HCT116 (cell line): ENCODE data around the gene CRIM1. TPM values are rescaled to one million over a fixed set of nuclear protein-coding genes. Genes with fewer than 3 reads are reported as not detected.

Experiments used
- ATAC-seq: fragments of 200-7000 bp; cut with Tn5 transposase; 2 replicates; pipeline ENCODE4 v1.9.1; 2020; ENCODE audit warnings: mild to moderate bottlenecking, moderate library complexity
- BruUV-seq: library from RNA; stranded (reverse); fragments of 400-500 nt; replicated peaks from 2 replicates; lab custom pipeline; 2021; lab: Mats Ljungman, UMichigan
- CTCF ChIA-PET: fragments of 300-600 bp; sonication (Branson Sonifier 250); formaldehyde crosslinking; loops from one replicate; lab custom pipeline; 2021; ENCODE audit warnings: antibody characterized with exemption; lab: Charles Lee
- POLR2A ChIA-PET: fragments of 300-600, 350-600 bp; sonication (Branson Sonifier 250); formaldehyde crosslinking; loops from one replicate; lab custom pipeline; 2021; ENCODE audit warnings: antibody characterized with exemption; lab: Charles Lee
- RAD21 ChIA-PET, 2 experiments: fragments of 300-600 bp; sonication (Branson Sonifier 250); formaldehyde crosslinking; loops; one replicate each; lab custom pipeline; 2023; ENCODE audit warnings: low total read pairs in 2 of 2; ENCODE audit not compliant: uncharacterized antibody in 2 of 2, unreplicated experiment in 2 of 2, low non-redundant PET in 1 of 2; lab: Charles Lee
- DNase-seq: peaks from one replicate; pipeline ENCODE4 v3.0.0-alpha.2; 2010; ENCODE audit warnings: low read depth, low spot score
- H2AFZ ChIP-seq: fragments of 200-600 bp; shearing (Covaris generic), sonication (generic); 2 replicates; pipeline ENCODE4 v1.6.1; 2017; ENCODE audit warnings: low read depth, mixed run types, mixed read lengths, antibody characterized with exemption, low read length; ENCODE audit not compliant: poor library complexity, severe bottlenecking
- H3K27ac ChIP-seq: 2 replicates; pipeline ENCODE4 v1.5.1; 2012; ENCODE audit warnings: low read depth, low read length
- H3K27me3 ChIP-seq: fragments of 200-600 bp; sonication (generic); 2 replicates; pipeline ENCODE4 v1.6.1; 2016; ENCODE audit warnings: mixed run types, low read length, mixed read lengths; ENCODE audit not compliant: insufficient read depth
- H3K36me3 ChIP-seq, 2 experiments: fragments of 200-500 bp in 1 of 2; fragments of 200-600 bp in 1 of 2; sonication (Bioruptor generic) in 1 of 2; sonication (generic) in 1 of 2; 2 replicates each; pipeline versions ENCODE4 v1.5.1 to v1.6.1; 2014 to 2016; ENCODE audit warnings: low read length in 2 of 2, inconsistent platforms in 1 of 2, mixed read lengths in 1 of 2, mixed run types in 1 of 2; ENCODE audit not compliant: insufficient read depth in 2 of 2, control insufficient read depth in 1 of 2
- H3K4me1 ChIP-seq, 2 experiments: fragments of 200-600 bp in 1 of 2; sonication (generic) in 1 of 2; 2 replicates each; pipeline versions ENCODE4 v1.5.1 to v1.6.1; 2012 to 2017; ENCODE audit warnings: low read length in 2 of 2, inconsistent platforms in 1 of 2, mild to moderate bottlenecking in 1 of 2, mixed read lengths in 1 of 2, mixed run types in 1 of 2, moderate library complexity in 1 of 2; ENCODE audit not compliant: insufficient read depth in 2 of 2, control insufficient read depth in 1 of 2
- H3K4me2 ChIP-seq: fragments of 200-600 bp; sonication (generic); 2 replicates; pipeline ENCODE4 v1.6.1; 2017; ENCODE audit warnings: mixed run types, low read length, mixed read lengths
- H3K4me3 ChIP-seq, 2 experiments: fragments of 200-600 bp in 1 of 2; sonication (generic) in 1 of 2; replicated peaks in 1 of 2; 2 replicates each; pipeline ENCODE4 v1.5.1; 2011 to 2016; ENCODE audit warnings: low read length in 2 of 2, control low read depth in 1 of 2, low read depth in 1 of 2, mild to moderate bottlenecking in 1 of 2, mixed read lengths in 1 of 2, mixed run types in 1 of 2
- H3K79me2 ChIP-seq: fragments of 200-600 bp; sonication (generic); 2 replicates; pipeline ENCODE4 v1.6.1; 2017; ENCODE audit warnings: mild to moderate bottlenecking, mixed run types, low read length, moderate library complexity, mixed read lengths; ENCODE audit not compliant: insufficient read depth
- H3K9ac ChIP-seq: fragments of 200-600 bp; sonication (generic); 2 replicates; pipeline ENCODE4 v1.6.1; 2016; ENCODE audit warnings: low read length, mixed read lengths
- H3K9me2 ChIP-seq: fragments of 200-600 bp; sonication (generic), shearing (Covaris generic); 2 replicates; pipeline ENCODE4 v1.6.1; 2017; ENCODE audit warnings: mixed run types, mild to moderate bottlenecking, moderate library complexity; ENCODE audit not compliant: insufficient read depth
- H3K9me3 ChIP-seq, 2 experiments: fragments of 200-500 bp in 1 of 2; fragments of 200-600 bp in 1 of 2; sonication (Bioruptor generic) in 1 of 2; sonication (generic) in 1 of 2; 2 replicates each; pipeline ENCODE4 v1.6.1; 2014 to 2017; ENCODE audit warnings: low read length in 2 of 2, mixed read lengths in 2 of 2, inconsistent platforms in 1 of 2, low read depth in 1 of 2, mild to moderate bottlenecking in 1 of 2, mixed run types in 1 of 2, moderate library complexity in 1 of 2; ENCODE audit not compliant: control insufficient read depth in 1 of 2, insufficient read depth in 1 of 2
- H4K20me1 ChIP-seq: fragments of 200-600 bp; sonication (generic), shearing (Covaris generic); 2 replicates; pipeline ENCODE4 v1.6.1; 2017; ENCODE audit warnings: mixed run types, mild to moderate bottlenecking, moderate library complexity; ENCODE audit not compliant: insufficient read depth
- ATF3 ChIP-seq: IDR thresholded peaks from 2 replicates; pipeline ENCODE4 v1.6.1; 2012
- CEBPB ChIP-seq: IDR thresholded peaks from 2 replicates; pipeline ENCODE4 v1.6.1; 2012; ENCODE audit warnings: low read depth
- CTCF ChIP-seq, 3 experiments: fragments of 200-600 bp in 1 of 3; sonication (generic) in 1 of 3; IDR thresholded peaks in 2 of 3; conservative IDR thresholded peaks in 1 of 3; 2 replicates each; pipeline ENCODE4 v1.5.1; 2012 to 2017; ENCODE audit warnings: low read depth in 2 of 3, low read length in 2 of 3, antibody characterized with exemption in 1 of 3, borderline replicate concordance in 1 of 3, control low read depth in 1 of 3, mild to moderate bottlenecking in 1 of 3, mixed read lengths in 1 of 3, mixed run types in 1 of 3, moderate library complexity in 1 of 3; ENCODE audit not compliant: insufficient read depth in 1 of 3
- ELF1 ChIP-seq: IDR thresholded peaks from 2 replicates; pipeline ENCODE4 v1.6.1; 2012; ENCODE audit warnings: low read depth, borderline replicate concordance
- EZH2 ChIP-seq: fragments of 200-600 bp; sonication (generic); IDR thresholded peaks from 2 replicates; pipeline ENCODE4 v1.6.1; 2017; ENCODE audit warnings: antibody characterized with exemption, mixed run types
- EZH2phosphoT487 ChIP-seq: fragments of 200-600 bp; IDR thresholded peaks from 2 replicates; pipeline ENCODE4 v1.6.1; 2018; ENCODE audit warnings: antibody characterized with exemption, borderline replicate concordance
- FOSL1 ChIP-seq: IDR thresholded peaks from 2 replicates; pipeline ENCODE4 v1.6.1; 2012; ENCODE audit warnings: low read depth
- JUND ChIP-seq: IDR thresholded peaks from 2 replicates; pipeline ENCODE4 v1.6.1; 2012
- POLR2A ChIP-seq: IDR thresholded peaks from 2 replicates; pipeline ENCODE4 v1.7.0; 2011; ENCODE audit warnings: borderline replicate concordance; ENCODE audit not compliant: insufficient read depth, insufficient read length; ENCODE audit errors: extremely low read depth
- POLR2AphosphoS5 ChIP-seq: IDR thresholded peaks from 2 replicates; pipeline ENCODE4 v1.6.1; 2011; ENCODE audit warnings: mild to moderate bottlenecking, low read depth, low read length, moderate library complexity
- RAD21 ChIP-seq: IDR thresholded peaks from 2 replicates; pipeline ENCODE4 v1.6.1; 2012; ENCODE audit warnings: low read depth, mild to moderate bottlenecking
- SIN3A ChIP-seq: IDR thresholded peaks from 2 replicates; pipeline ENCODE4 v1.6.1; 2012; ENCODE audit warnings: low read depth
- SP1 ChIP-seq: IDR thresholded peaks from 2 replicates; pipeline ENCODE4 v1.6.1; 2012; ENCODE audit warnings: low read depth
- SRF ChIP-seq: IDR thresholded peaks from 2 replicates; pipeline ENCODE4 v1.6.1; 2012; ENCODE audit warnings: low read depth
- TCF7L2 ChIP-seq: IDR thresholded peaks from 2 replicates; pipeline ENCODE4 v1.7.0; 2011; ENCODE audit warnings: borderline replicate concordance, inconsistent platforms; ENCODE audit not compliant: insufficient read depth, insufficient read length; ENCODE audit errors: extremely low read depth
- YY1 ChIP-seq: IDR thresholded peaks from 2 replicates; pipeline ENCODE4 v1.6.1; 2011; ENCODE audit warnings: low read length, low read depth, moderate library complexity, mild to moderate bottlenecking; ENCODE audit not compliant: insufficient replicate concordance; ENCODE audit errors: extremely low read depth
- ZFX ChIP-seq: fragments of 450-650 bp; IDR thresholded peaks from 2 replicates; pipeline ENCODE4 v1.6.1; 2017
- intact Hi-C: fragments of 100-400 bp; cut with micrococcal nuclease; formaldehyde crosslinking; loops from 2 replicates; pipeline ENCODE4 v1.10.0; 2022
- total RNA-seq: library from RNA; stranded (reverse); gene quantifications from one replicate; pipeline ENCODE4 v1.2.1, GENCODE V29; 2021; ENCODE audit not compliant: unreplicated experiment

CRIM1 gene
- total RNA-seq, 1 experiment from 2014 or later: 27.2 TPM

- Histone ChIP-seq H3K79me2 (no peaks in the 10 kb centered on the region), H3K4me1 (peaks cover 8 to 18% of the 10 kb centered on the region in 2 experiments; a peak in 3 of 4 replicates), H3K9ac (no peak overlapping the region), H3K9me2 (no peaks in the 10 kb centered on the region), H3K27ac (no peak overlapping the region), H3K4me2 (no peak overlapping the region), H3K36me3 (no peaks in the 10 kb centered on the region), H4K20me1 (no peaks in the 10 kb centered on the region), H3K27me3 (no peaks in the 10 kb centered on the region), H3K4me3 (no peak overlapping the region), H3K9me3 (no peaks in the 10 kb centered on the region), H2AFZ (no peak overlapping the region)
- DNase-seq: no peak
- ChIA-PET CTCF (no interaction called here), RAD21 (no interaction called here), POLR2A (no interaction called here)
- intact Hi-C loops: loop anchor here (10.0 kb wide), 1 partner anchor 461 kb away; no protein-coding TSS in a partner anchor
- no peak for ATAC-seq
- no TSS peak for BruUV-seq
- TF ChIP-seq POLR2A (no peak), FOSL1 (no peak), ZFX (no peak), SP1 (no peak), JUND (no peak), CEBPB (no peak), SRF (no peak)
Measured at GRCh38 chr2:36335597-36335996, 20.0 kb upstream of the CRIM1 start.

GRCh38 chr2:36336321-36336720 lies 19.3 kb upstream of the CRIM1 start:
- intact Hi-C loops: loop anchor here (10.0 kb wide), 1 partner anchor 462 kb away; no protein-coding TSS in a partner anchor
- RAD21 ChIA-PET: no interaction called here
- Histone ChIP-seq H3K36me3 (no peaks in the 10 kb centered on the region), H3K9me3 (no peaks in the 10 kb centered on the region), H2AFZ (no peak overlapping the region), H3K9me2 (no peaks in the 10 kb centered on the region), H4K20me1 (no peaks in the 10 kb centered on the region), H3K27me3 (no peaks in the 10 kb centered on the region), H3K79me2 (no peaks in the 10 kb centered on the region), H3K4me3 (no peak overlapping the region), H3K4me2 (no peak overlapping the region), H3K4me1 (peaks cover 8 to 18% of the 10 kb centered on the region in 2 experiments; a peak in 3 of 4 replicates), H3K9ac (no peak overlapping the region), H3K27ac (no peak overlapping the region)
- TF ChIP-seq TCF7L2 (no peak), EZH2 (no peak), CTCF (IDR thresholded peaks at IDR 0.05 in 2 of 3, conservative IDR thresholded peaks at IDR 0.05 in 1 of 3; ENCODE audit: borderline replicate concordance in 1 of 3, insufficient read depth in 1 of 3, low read depth in 2 of 3, low read length in 2 of 3) (no peak), EZH2phosphoT487 (no peak), POLR2AphosphoS5 (no peak), ATF3 (no peak), SIN3A (no peak), CEBPB (no peak), RAD21 (no peak), YY1 (no peak), ELF1 (no peak), SRF (no peak), ZFX (no peak), SP1 (no peak), POLR2A (no peak), FOSL1 (no peak)
- POLR2A ChIA-PET: no interaction called here
- DNase-seq (no peak), ATAC-seq (no peak)
- CTCF ChIA-PET: no interaction called here
- BruUV-seq: no TSS peak
